H7 (cell line): Measurements from ENCODE around the gene AMDHD2. TPM values are rescaled to one million over a fixed set of nuclear protein-coding genes. Genes with fewer than 3 reads are reported as not detected.

Source experiments
- DNase-seq: peaks from one replicate; pipeline ENCODE4 v3.0.0; 2012
- H3K27me3 ChIP-seq: 2 replicates; pipeline ENCODE4 v1.6.0; 2011; ENCODE audit warnings: mild to moderate bottlenecking, low read length; ENCODE audit not compliant: control insufficient read depth, insufficient read depth
- H3K36me3 ChIP-seq: replicated peaks from 2 replicates; pipeline ENCODE4 v1.5.1; 2011; ENCODE audit warnings: low read length; ENCODE audit not compliant: control insufficient read depth, insufficient read depth
- H3K4me3 ChIP-seq: 2 replicates; pipeline ENCODE4 v1.5.1; 2011; ENCODE audit warnings: low read depth, mild to moderate bottlenecking, control low read depth, low read length, moderate library complexity; ENCODE audit not compliant: insufficient read depth
- total RNA-seq: library from RNA; depleted of rRNA; stranded (reverse); fragments of >200 nt; shearing (Covaris generic); gene quantifications from 2 replicates; pipeline ENCODE4 v1.2.3, GENCODE V29; 2014

The AMDHD2 gene
- total RNA-seq, 1 experiment from 2014 or later: 50.5 TPM

DNA sequence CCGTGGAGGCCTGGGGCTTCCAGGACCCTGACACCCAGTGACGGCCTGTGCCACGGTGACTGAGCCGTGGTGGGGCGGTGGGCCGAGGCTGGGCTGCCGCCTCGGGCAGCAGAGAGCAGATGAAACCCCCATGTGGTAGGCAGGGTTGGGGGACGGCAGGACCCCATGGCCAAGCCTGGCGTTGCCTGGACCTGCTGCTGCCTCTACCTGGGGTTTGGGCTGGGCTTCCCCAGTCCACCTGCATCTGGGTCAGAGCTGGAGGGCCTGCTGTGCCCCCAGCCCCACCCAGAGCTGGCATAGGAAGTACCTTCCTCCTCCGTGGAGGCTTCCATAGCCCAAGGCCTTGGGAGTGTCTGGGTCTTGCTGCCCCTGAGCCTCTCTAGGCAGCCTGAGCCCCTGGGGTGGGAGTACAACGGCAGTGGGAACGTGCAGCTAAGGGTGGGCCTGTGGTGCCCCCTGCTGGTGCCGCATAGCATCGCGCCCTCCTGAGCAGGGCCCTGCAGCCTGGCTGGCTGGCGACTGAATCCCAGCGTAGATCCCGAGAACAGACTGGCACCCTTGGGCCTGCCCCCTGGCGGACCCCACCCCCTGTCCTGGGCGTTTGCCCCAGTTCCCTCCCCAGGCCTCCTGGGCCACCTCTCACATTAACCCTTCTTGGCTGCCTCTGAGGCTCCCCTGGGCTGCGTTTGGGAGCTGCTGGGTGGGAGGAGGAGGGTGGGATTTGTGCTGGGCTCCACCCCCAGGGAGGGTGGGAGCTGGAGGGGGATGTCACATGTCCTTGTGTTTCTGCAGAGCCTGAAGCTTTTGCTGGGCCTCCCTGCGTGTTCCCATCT lies 19.0 kb upstream of the AMDHD2 start:
- Histone ChIP-seq H3K36me3 (peaks cover 2% of the 10 kb centered on the region), H3K4me3 (peak overlapping the region; percentile 28), H3K27me3 (no peaks in the 10 kb centered on the region)
- peak; percentile 98 for DNase-seq

DNA sequence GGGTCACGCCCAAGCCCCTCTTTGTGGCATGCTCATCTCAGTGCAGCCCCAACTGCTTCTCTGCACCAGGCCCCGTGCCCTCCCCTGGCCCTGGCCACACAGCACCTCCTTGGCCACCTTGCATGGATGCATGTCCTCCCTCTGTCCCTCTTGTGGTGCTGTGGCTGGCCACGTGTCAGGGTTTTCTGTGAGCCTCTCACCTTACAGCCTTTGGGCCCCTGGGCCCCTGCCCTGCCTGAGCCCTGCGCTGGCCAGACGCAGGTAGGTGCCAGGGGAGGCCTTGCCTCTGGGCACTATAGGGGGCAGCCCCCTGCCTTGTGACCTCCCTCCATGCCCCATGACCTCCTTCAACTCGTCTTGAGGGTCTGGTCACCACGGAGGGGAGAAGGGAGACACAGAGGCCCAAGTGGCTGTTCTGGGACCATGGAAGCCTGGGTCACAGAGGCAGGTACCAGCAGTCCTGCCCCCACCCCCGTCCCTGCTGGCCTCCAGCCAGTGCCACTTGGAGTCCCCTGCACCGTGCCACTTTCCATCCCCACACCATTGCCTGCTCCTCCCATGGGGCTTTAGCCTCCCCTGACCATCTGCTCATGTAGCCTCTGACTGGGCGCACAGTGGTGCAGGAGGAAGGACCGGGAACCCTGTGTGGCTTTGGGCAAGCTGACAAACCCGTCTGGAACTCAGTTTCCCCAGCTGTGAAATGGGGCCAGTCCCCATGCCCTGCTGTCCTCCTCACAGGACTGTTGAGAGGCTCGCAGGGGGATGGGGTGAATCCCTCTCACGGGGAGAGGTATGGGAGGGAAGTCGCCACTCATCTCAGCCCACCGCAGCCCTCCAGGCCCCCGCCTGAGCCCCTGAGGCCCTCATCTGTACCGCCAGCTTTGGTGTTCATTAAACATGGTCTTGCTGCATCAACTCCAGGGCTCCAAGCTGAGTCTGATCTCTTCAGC lies 17.9 kb upstream of the AMDHD2 start:
- peaks cover 2% of the 10 kb centered on the region for H3K36me3 ChIP-seq
- H3K4me3 ChIP-seq: no peak overlapping the region
- no peaks in the 10 kb centered on the region for H3K27me3 ChIP-seq
- no peak for DNase-seq

- DNase-seq: no peak
- Histone ChIP-seq H3K4me3 (no peak overlapping the region), H3K27me3 (no peaks in the 10 kb centered on the region), H3K36me3 (no peaks in the 10 kb centered on the region)
Observed at GRCh38 chr16:2505695-2506094, 14.5 kb upstream of the AMDHD2 start.

DNA sequence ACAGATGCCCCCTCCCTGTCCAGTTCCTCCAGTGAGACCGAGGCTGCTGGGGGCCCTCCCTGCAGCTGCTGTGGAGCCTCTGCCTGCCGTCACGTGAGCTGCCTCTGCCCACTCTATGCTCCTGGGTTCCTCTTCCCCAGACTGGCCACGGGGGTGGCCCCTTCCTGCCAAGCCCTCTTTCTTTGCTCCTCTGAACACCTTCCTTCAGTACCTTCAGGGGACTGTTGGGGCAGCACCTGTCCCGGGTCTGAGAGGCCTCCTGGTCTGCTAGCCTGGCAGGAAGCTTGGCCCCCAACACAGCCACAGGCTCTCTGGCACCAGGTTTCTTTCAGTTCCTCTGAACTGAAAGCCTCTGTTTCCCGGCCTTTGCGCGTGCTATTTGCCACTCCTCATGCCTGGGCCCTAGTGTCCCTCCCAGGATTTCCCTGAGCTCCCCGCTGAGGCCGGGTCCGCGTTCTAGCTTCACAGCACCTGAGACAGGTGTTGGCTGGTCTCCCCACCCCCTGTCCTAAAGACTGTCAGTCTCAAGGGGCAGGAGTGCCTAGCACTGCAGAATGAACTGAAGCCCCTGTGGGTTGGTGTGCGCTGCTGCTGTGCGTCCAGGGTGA lies 13.0 kb upstream of the AMDHD2 start:
- Histone ChIP-seq H3K4me3 (no peak overlapping the region), H3K36me3 (no peaks in the 10 kb centered on the region), H3K27me3 (peaks cover 1% of the 10 kb centered on the region; the same call in 1 of the 2 replicates)
- DNase-seq: peak; percentile 79

DNA sequence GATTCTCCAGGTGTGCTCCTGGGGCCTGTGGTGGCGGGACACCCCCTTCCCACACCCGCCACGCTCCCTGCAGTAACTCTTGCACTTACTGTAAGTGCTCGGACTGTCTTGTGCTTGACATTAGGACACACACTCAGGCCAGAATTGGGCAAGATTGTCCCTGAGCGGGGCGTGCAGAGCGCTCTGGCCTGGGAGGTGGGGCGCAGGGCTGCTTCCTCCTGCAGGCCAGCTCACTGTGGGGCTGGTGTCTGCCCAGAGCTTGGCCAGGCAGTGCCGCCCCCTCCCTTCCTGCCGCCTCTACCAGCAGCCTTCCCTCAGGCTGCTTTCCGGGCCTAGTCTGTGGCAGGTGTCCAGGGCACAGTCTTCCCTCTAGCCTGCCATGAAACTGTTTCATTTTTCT lies 12.5 kb upstream of the AMDHD2 start:
- no peak for DNase-seq
- Histone ChIP-seq H3K4me3 (no peak overlapping the region), H3K36me3 (no peaks in the 10 kb centered on the region), H3K27me3 (peaks cover 1% of the 10 kb centered on the region; the same call in 1 of the 2 replicates)

DNA sequence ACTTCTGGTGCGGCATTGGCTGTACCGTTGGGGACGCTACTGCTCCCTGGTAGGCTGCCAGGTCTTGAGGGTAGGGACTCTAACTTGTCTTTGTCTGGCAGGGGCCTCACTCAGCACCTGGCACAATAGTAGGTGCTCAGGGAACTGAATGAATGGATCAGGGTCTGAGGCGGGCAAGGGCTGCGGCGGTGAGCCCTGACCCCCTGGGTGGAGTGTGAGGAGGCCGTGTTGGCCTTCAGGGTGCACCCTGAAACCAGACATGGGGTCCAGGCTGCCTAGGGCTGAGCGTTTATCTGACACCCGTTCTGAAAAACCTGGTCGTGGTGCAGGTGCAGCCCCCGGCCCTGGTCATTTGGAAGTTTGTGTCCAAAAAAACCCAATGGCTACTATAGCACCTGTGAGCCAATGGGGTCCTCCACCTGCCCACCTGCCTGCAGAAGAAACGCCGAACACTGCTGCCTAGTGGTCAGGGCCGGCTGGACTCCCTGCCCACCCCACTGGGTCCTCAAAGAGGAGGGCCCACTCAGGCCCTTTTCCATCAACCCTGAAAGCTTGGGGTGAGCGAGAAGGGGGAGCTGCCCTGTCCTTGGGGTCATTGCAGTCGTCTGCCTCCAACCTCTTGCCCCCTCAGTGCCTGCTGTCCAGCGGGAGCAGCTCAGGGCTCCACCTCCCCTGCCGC lies 11.3 kb upstream of the AMDHD2 start:
- Histone ChIP-seq H3K36me3 (no peaks in the 10 kb centered on the region), H3K27me3 (peaks cover 1% of the 10 kb centered on the region; the same call in 1 of the 2 replicates), H3K4me3 (no peak overlapping the region)
- no peak for DNase-seq

DNA sequence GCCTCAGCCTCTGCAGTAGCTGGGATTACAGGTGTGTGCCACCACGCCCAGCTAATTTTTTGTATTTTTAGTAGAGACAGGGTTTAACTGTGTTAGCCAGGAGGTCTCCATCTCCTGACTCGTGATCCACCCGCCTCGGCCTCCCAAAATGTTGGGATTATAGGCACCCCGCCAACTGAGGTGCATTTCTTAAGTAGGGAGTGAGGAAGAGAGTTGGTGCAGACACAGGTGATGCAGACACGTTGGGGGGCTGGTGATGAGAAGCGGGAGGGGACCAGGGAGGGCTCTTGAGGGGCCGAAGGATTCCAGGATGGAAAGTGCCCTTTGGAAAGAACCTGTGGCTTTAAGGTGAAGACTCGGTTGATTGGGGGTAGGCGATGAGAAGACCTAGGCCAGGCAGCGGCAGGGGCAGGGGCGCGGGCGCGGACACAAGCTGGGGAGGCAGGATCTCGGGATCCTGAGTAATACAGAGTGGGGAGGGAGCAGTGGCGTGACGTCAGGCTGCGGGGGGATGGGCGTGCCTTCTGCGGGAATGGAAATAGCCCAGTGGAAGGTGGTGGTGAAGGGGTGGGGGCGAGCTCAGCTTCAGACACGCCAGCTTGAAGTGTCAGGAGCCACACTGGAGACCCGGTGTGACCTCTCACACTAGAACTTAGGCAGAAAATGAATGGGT lies 8.9 kb upstream of the AMDHD2 start:
- no peaks in the 10 kb centered on the region for H3K36me3 ChIP-seq
- H3K27me3 ChIP-seq: peaks cover 1% of the 10 kb centered on the region; the same call in 1 of the 2 replicates
- no peak overlapping the region for H3K4me3 ChIP-seq
- peak; percentile 86 for DNase-seq

- DNase-seq: no peak
- Histone ChIP-seq H3K27me3 (peaks cover 1% of the 10 kb centered on the region; the same call in 1 of the 2 replicates), H3K36me3 (no peaks in the 10 kb centered on the region), H3K4me3 (no peak overlapping the region)
Observed at GRCh38 chr16:2511996-2512734, 8.0 kb upstream of the AMDHD2 start.

GRCh38 chr16:2512735-2513404 lies 7.3 kb upstream of the AMDHD2 start:
- H3K36me3 ChIP-seq: no peaks in the 10 kb centered on the region
- H3K4me3 ChIP-seq: peak overlapping the region; percentile 75
- DNase-seq: peak; percentile 87
- peaks cover 1% of the 10 kb centered on the region; the same call in 1 of the 2 replicates for H3K27me3 ChIP-seq

DNA sequence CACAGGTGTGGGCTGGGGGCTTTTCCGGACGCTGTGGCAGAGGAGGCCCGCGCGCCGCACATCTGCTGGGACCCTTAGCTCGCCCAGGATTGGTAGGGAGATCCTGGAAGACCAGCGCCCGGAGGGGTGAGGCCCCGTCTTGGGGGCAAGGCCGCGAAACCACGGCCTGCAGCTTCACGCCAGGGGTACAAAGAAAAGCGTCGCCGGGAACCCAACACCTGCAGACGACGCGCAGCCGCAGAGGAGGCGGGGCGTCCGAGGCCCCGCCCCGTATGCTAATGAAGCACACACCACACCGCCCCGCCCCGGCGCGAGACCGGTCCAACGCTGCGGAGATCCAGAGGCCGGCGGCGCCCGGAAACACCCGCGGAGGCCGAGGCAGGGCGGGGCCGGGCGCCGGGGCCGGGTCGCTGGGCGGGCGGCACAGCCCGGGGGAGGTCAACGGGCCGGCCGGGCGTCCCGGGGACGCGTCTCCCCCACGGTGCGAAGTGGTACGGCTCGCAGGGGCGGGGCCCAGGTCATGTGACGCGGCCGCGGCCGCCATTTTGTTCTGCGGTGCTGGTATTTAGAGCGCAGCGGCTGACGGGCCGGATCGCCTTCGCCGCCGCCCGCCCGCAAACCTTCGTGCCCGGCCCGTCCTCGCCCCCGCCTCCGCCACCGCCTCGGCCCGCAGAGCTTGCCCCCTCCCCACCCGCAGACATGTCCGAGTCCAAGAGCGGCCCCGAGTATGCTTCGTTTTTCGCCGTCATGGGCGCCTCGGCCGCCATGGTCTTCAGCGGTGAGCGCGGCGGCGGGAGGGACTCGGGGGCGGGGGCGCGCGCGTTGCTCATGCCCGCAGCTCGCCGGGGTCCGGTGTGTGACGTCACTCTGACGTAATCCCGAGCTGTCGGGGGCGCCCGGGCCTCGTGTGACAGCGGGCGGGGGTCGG lies 6.5 kb upstream of the AMDHD2 start, which contains the start of gene ATP6V0C:
Gene ATP6V0C (plus strand): TSS at position 548 of the 928 bp plus-strand sequence. CDS start 152 bp downstream, at position 700.
- H3K4me3 ChIP-seq: peak within 1 kb of the TSS; percentile 75
- peaks cover 1% of the 10 kb centered on the region; the same call in 1 of the 2 replicates for H3K27me3 ChIP-seq
- peak; percentile 99 for DNase-seq
- H3K36me3 ChIP-seq: no peaks in the 10 kb centered on the region

DNA sequence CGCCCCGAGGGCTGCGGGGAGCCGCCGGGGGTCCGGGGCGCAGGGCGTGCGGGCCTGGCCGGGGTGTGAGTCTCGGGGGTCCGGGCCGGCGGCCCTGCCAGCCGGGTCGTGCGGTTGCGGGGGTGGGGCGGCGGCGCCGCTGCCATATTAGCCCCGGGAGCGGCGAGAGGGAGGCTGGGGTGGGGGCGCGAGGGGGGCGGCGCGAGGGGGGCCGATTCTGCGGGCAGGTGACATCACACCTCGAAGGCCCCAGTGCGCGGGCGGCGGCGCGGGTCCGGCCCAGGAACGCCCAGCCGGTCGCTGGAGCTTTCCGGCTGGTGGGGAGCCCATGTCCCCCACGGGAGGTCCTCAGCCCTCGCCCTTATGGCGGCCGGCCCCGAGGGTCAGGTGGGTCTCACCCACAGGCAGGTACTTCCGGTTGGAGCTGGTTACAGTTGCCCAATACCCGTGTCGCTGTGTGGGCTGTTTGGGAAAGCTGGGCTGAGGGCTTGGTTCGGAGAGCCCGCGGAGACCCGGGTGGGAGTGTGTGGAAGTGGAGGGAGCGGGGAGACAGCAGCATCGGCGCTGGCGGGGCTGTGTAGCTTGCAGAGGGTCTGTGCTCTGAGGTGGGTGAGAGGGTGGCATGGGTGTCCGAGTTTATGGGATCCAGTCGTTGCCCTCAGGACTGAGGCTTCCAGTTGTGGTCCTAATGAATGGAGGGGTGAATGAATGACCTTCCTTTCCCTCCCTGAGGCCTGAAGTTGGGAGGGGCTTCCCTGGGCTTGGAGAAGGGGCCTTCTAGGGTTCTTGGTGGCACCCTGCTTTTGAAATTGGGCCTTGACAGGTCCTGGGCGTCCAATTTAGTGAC lies 5.6 kb upstream of the AMDHD2 start:
- peak; percentile 86 for DNase-seq
- H3K4me3 ChIP-seq: peak overlapping the region; percentile 75
- peaks cover 1% of the 10 kb centered on the region; the same call in 1 of the 2 replicates for H3K27me3 ChIP-seq

More for the DNA sequence above, 5.6 kb upstream of the AMDHD2 start:
- H3K36me3 ChIP-seq: no peaks in the 10 kb centered on the region
